Effector memory CD4-positive, alpha-beta T cell (primary cell): ENCODE results near the gene HSP90AB1.

Experiments
- DNase-seq, 3 donors: peaks; one replicate each; pipeline ENCODE4 v3.0.0-alpha.2; 2020
- H3K27ac ChIP-seq: 2 replicates; pipeline ENCODE4 v1.7.0; 2013; ENCODE audit warnings: mild to moderate bottlenecking, low read length, moderate library complexity; ENCODE audit not compliant: insufficient read depth, poor library complexity, severe bottlenecking
- H3K27me3 ChIP-seq: replicated peaks from 2 replicates; pipeline ENCODE4 v1.7.0; 2013; ENCODE audit warnings: mild to moderate bottlenecking, low read length; ENCODE audit not compliant: insufficient read depth, control insufficient read depth, poor library complexity, severe bottlenecking
- H3K36me3 ChIP-seq: 2 replicates; pipeline ENCODE4 v1.7.0; 2013; ENCODE audit warnings: mild to moderate bottlenecking, low read length, moderate library complexity; ENCODE audit not compliant: control insufficient read depth, insufficient read depth
- H3K4me1 ChIP-seq: 2 replicates; pipeline ENCODE4 v1.7.0; 2013; ENCODE audit warnings: low read length, mild to moderate bottlenecking; ENCODE audit not compliant: control insufficient read depth, insufficient read depth, poor library complexity, severe bottlenecking
- H3K4me3 ChIP-seq: 2 replicates; pipeline ENCODE4 v1.7.0; 2013; ENCODE audit warnings: low read length, low read depth, mild to moderate bottlenecking; ENCODE audit not compliant: insufficient read depth, poor library complexity, severe bottlenecking
- H3K9me3 ChIP-seq: 2 replicates; pipeline ENCODE4 v1.7.0; 2013; ENCODE audit warnings: mild to moderate bottlenecking, low read length, moderate library complexity; ENCODE audit not compliant: control insufficient read depth

HSP90AB1 gene

GRCh38 chr6:44222486-44223318 is 24.2 kb upstream of the HSP90AB1 start:
- peak overlapping the region; percentile 48 for H3K4me3 ChIP-seq
- H3K27ac ChIP-seq = peak overlapping the region; percentile 41
- H3K9me3 ChIP-seq = no peaks in the 10 kb centered on the region
- no peaks in the 10 kb centered on the region for H3K36me3 ChIP-seq
- H3K27me3 ChIP-seq = peaks cover 4% of the 10 kb centered on the region
- DNase-seq = no peak
- H3K4me1 ChIP-seq = peaks cover 18% of the 10 kb centered on the region

GRCh38 chr6:44223319-44224028 is 23.4 kb upstream of the HSP90AB1 start, which contains the start of gene SLC29A1:
SLC29A1 (plus strand) TSS chr6:44223595; CDS start chr6:44227314, 3,719 bp downstream.
- peak within 1 kb of the TSS; percentile 41 for H3K27ac ChIP-seq
- DNase-seq = peak; percentile 70 to 75 (median 74)
- peaks cover 4% of the 10 kb centered on the region for H3K27me3 ChIP-seq
- H3K9me3 ChIP-seq = no peaks in the 10 kb centered on the region
- H3K4me1 ChIP-seq = peaks cover 18% of the 10 kb centered on the region
- peak within 1 kb of the TSS; percentile 66 for H3K4me3 ChIP-seq
- H3K36me3 ChIP-seq = no peaks in the 10 kb centered on the region

DNA sequence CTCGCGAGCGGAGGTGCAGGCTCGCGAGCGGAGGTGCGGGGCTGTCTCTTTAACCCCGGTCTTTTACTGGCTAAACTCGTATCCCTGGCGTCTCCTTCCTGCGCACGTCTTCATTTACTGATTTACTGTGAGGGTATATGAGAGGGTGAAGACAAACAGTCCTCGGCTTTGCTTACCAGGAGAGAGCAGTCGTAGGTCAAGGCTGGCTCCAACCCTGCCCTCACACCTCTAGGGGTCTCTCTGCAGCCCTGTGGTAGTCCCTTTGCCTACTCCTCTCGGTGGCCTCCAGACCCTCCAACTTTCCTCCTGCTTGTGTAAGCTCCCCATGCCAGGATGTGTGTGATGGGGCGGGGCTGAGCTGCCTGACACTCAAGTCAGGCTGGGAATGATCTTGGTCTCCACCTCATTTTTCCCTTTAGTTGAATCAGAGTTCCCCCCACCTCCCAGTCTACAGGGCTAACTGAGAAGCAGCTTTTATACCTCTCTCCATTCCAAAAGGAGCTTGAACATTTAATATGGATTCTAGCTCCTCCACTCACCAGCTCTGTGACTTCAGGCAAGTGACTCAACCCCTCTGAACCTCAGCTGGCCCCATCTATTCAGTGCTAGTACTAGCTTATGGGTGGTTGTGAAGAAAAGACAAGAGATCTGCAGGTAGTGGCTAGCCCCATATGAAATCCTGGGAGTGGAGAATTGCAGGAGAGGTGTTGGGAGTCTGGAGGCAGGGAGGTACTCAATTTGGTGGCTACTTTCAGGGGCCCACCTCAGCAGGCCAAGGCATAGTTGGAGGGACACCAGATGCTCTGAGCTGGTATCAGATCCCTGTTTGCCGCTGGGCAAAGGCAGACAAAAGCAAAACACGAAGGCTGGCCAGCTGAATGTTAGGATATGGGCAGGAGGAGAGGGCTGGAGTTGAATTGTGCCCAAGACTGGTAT is 22.6 kb upstream of the HSP90AB1 start:
- DNase-seq = no peak
- no peak overlapping the region for H3K27ac ChIP-seq

DNA sequence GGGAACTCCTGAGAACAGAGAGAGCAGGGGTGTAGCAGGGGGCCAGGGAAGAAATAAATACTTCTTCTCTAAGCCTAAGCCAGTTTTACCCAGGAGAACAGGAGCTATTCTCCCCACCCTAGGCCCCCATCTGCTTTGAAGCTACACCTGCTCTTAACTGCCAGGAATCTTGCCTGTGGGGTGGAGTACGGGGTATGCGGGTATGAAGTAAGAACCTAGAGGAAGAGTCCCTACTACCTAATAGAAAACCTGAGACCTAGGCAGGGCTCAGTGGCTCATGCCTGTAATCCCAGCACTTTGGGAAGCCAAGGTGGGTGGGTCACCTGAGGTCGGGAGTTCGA is 22.0 kb upstream of the HSP90AB1 start:
- DNase-seq = no peak
- no peak overlapping the region for H3K27ac ChIP-seq
- H3K9me3 ChIP-seq = no peaks in the 10 kb centered on the region
- H3K27me3 ChIP-seq = peaks cover 2% of the 10 kb centered on the region
- H3K36me3 ChIP-seq = no peaks in the 10 kb centered on the region
- H3K4me3 ChIP-seq = no peak overlapping the region
- peaks cover 11% of the 10 kb centered on the region for H3K4me1 ChIP-seq

More for the DNA sequence above, 22.6 kb upstream of the HSP90AB1 start:
- H3K4me1 ChIP-seq = peaks cover 14% of the 10 kb centered on the region
- H3K27me3 ChIP-seq = peaks cover 4% of the 10 kb centered on the region
- no peaks in the 10 kb centered on the region for H3K9me3 ChIP-seq
- H3K4me3 ChIP-seq = peak overlapping the region; percentile 66
- H3K36me3 ChIP-seq = no peaks in the 10 kb centered on the region

GRCh38 chr6:44225579-44226325 is 21.1 kb upstream of the HSP90AB1 start:
- no peak overlapping the region for H3K27ac ChIP-seq
- H3K9me3 ChIP-seq = no peaks in the 10 kb centered on the region
- no peak for DNase-seq
- peaks cover 11% of the 10 kb centered on the region for H3K4me1 ChIP-seq
- H3K36me3 ChIP-seq = no peaks in the 10 kb centered on the region
- H3K27me3 ChIP-seq = no peaks in the 10 kb centered on the region
- H3K4me3 ChIP-seq = no peak overlapping the region

- Histone ChIP-seq H3K27me3 (no peaks in the 10 kb centered on the region), H3K4me3 (no peak overlapping the region), H3K9me3 (no peaks in the 10 kb centered on the region), H3K27ac (no peak overlapping the region), H3K4me1 (peaks cover 11% of the 10 kb centered on the region), H3K36me3 (no peaks in the 10 kb centered on the region)
- no peak for DNase-seq
Observed at GRCh38 chr6:44226368-44227147, 20.3 kb upstream of the HSP90AB1 start.

- no peak overlapping the region for H3K27ac ChIP-seq
- H3K9me3 ChIP-seq = no peaks in the 10 kb centered on the region
- H3K27me3 ChIP-seq = no peaks in the 10 kb centered on the region
- no peak overlapping the region for H3K4me3 ChIP-seq
- no peaks in the 10 kb centered on the region for H3K36me3 ChIP-seq
- DNase-seq = no peak
- H3K4me1 ChIP-seq = peaks cover 11% of the 10 kb centered on the region
Observed at GRCh38 chr6:44227148-44227793, 19.6 kb upstream of the HSP90AB1 start.

- no peaks in the 10 kb centered on the region for H3K9me3 ChIP-seq
- H3K27ac ChIP-seq = no peak overlapping the region
- no peaks in the 10 kb centered on the region for H3K36me3 ChIP-seq
- H3K4me1 ChIP-seq = peaks cover 7% of the 10 kb centered on the region
- H3K4me3 ChIP-seq = no peak overlapping the region
- DNase-seq = no peak
- no peaks in the 10 kb centered on the region for H3K27me3 ChIP-seq
Observed at GRCh38 chr6:44228031-44228430, 18.9 kb upstream of the HSP90AB1 start.
